HepG2 (cell line): ENCODE data around the gene MRPS11. TPM values are rescaled to one million over a fixed set of nuclear protein-coding genes. Genes with fewer than 3 reads are reported as not detected.

Experiments
- GZF1 ChIP-seq: sonication (generic); formaldehyde crosslinking; IDR thresholded peaks from 2 replicates; pipeline ENCODE4 v1.5.1; 2020; ENCODE audit warnings: mild to moderate bottlenecking, missing genetic modification reagents
- KDM5B ChIP-seq: sonication (generic); formaldehyde crosslinking; IDR thresholded peaks from 2 replicates; pipeline ENCODE4 v1.4.0; 2020; ENCODE audit warnings: missing genetic modification reagents, mild to moderate bottlenecking, borderline replicate concordance
- NR2F6 ChIP-seq, 2 experiments: IDR thresholded peaks; 2 replicates each; pipeline ENCODE4 v1.6.1; 2016; ENCODE audit warnings: antibody characterized with exemption in 1 of 2, mild to moderate bottlenecking in 1 of 2
- THYN1 ChIP-seq: sonication (generic); formaldehyde crosslinking; IDR thresholded peaks from 2 replicates; pipeline ENCODE4 v1.8.1; 2023; ENCODE audit warnings: low read depth, mild to moderate bottlenecking, moderate library complexity, missing genetic modification reagents, borderline replicate concordance
- TSC22D2 ChIP-seq: sonication (generic); formaldehyde crosslinking; IDR thresholded peaks from 2 replicates; pipeline ENCODE4 v1.5.1; 2020; ENCODE audit warnings: missing genetic modification reagents, mild to moderate bottlenecking, borderline replicate concordance
- ZC3H4 ChIP-seq: sonication (generic); formaldehyde crosslinking; IDR thresholded peaks from 2 replicates; pipeline ENCODE4 v1.4.0; 2020; ENCODE audit warnings: missing genetic modification reagents, borderline replicate concordance
- ZNF331 ChIP-seq: sonication (generic); formaldehyde crosslinking; IDR thresholded peaks from 2 replicates; pipeline ENCODE4 v1.4.0; 2020; ENCODE audit warnings: missing genetic modification reagents
- ZNF34 ChIP-seq: sonication (generic); formaldehyde crosslinking; IDR thresholded peaks from 2 replicates; pipeline ENCODE4 v1.4.0; 2020; ENCODE audit warnings: mild to moderate bottlenecking, missing genetic modification reagents, borderline replicate concordance
- ZNF513 ChIP-seq: sonication (generic); formaldehyde crosslinking; conservative IDR thresholded peaks from 2 replicates; pipeline ENCODE4 v1.5.0; 2020; ENCODE audit warnings: missing genetic modification reagents
- ZNF598 ChIP-seq: sonication (generic); formaldehyde crosslinking; IDR thresholded peaks from 2 replicates; pipeline ENCODE4 v1.5.1; 2020; ENCODE audit warnings: mild to moderate bottlenecking, missing genetic modification reagents, borderline replicate concordance
- ZNF782 ChIP-seq: sonication (generic); formaldehyde crosslinking; IDR thresholded peaks from 2 replicates; pipeline ENCODE4 v1.4.0; 2020; ENCODE audit warnings: missing genetic modification reagents, mild to moderate bottlenecking, borderline replicate concordance
- ZNF788 ChIP-seq: sonication (generic); formaldehyde crosslinking; IDR thresholded peaks from 2 replicates; pipeline ENCODE4 v1.5.0; 2020; ENCODE audit warnings: mild to moderate bottlenecking, missing genetic modification reagents, borderline replicate concordance
- polyA plus RNA-seq, 8 experiments: library from polyadenylated mRNA; depleted of rRNA in 3 of 8; stranded (reverse) in 7 of 8; unstranded in 1 of 8; fragments of >200 nt; fragmentation: Illumina TruSeq in 4 of 8; extraction: Trizol in 4 of 8; gene quantifications; 2 replicates each; pipeline versions ENCODE4 v1.2.1 to v1.2.3, GENCODE V29; 2011 to 2016; ENCODE audit warnings: low read depth in 4 of 8, missing spikeins in 1 of 8, mixed read lengths in 1 of 8; ENCODE audit not compliant: insufficient read depth in 1 of 8
- total RNA-seq, 5 experiments: library from RNA; depleted of rRNA; stranded (reverse); fragments of >200 nt; fragmentation: Illumina TruSeq; extraction: Trizol; gene quantifications; 2 replicates each; pipeline ENCODE4 v1.2.3, GENCODE V29; 2016; ENCODE audit warnings: low read depth in 1 of 5
- TF ChIP-seq, protein P1 (sequence below): sonication (generic); formaldehyde crosslinking; IDR thresholded peaks from 2 replicates; pipeline ENCODE4 v1.4.0; 2020; ENCODE audit warnings: mild to moderate bottlenecking, missing genetic modification reagents
- TF ChIP-seq, protein P2 (sequence below): sonication (generic); formaldehyde crosslinking; IDR thresholded peaks from 2 replicates; pipeline ENCODE4 v1.5.0; 2020; ENCODE audit warnings: missing genetic modification reagents
- TF ChIP-seq, protein P3 (sequence below): sonication (generic); formaldehyde crosslinking; IDR thresholded peaks from 2 replicates; pipeline ENCODE4 v1.4.0; 2020; ENCODE audit warnings: missing genetic modification reagents, mild to moderate bottlenecking, borderline replicate concordance

MRPS11 gene
- total and polyA plus RNA-seq, 2 of the 13 experiments (the other 11 are each of a cell fraction or from before 2014, with no cell fraction given): 50.1 to 72.7 TPM

- TF ChIP-seq, protein P1, sequence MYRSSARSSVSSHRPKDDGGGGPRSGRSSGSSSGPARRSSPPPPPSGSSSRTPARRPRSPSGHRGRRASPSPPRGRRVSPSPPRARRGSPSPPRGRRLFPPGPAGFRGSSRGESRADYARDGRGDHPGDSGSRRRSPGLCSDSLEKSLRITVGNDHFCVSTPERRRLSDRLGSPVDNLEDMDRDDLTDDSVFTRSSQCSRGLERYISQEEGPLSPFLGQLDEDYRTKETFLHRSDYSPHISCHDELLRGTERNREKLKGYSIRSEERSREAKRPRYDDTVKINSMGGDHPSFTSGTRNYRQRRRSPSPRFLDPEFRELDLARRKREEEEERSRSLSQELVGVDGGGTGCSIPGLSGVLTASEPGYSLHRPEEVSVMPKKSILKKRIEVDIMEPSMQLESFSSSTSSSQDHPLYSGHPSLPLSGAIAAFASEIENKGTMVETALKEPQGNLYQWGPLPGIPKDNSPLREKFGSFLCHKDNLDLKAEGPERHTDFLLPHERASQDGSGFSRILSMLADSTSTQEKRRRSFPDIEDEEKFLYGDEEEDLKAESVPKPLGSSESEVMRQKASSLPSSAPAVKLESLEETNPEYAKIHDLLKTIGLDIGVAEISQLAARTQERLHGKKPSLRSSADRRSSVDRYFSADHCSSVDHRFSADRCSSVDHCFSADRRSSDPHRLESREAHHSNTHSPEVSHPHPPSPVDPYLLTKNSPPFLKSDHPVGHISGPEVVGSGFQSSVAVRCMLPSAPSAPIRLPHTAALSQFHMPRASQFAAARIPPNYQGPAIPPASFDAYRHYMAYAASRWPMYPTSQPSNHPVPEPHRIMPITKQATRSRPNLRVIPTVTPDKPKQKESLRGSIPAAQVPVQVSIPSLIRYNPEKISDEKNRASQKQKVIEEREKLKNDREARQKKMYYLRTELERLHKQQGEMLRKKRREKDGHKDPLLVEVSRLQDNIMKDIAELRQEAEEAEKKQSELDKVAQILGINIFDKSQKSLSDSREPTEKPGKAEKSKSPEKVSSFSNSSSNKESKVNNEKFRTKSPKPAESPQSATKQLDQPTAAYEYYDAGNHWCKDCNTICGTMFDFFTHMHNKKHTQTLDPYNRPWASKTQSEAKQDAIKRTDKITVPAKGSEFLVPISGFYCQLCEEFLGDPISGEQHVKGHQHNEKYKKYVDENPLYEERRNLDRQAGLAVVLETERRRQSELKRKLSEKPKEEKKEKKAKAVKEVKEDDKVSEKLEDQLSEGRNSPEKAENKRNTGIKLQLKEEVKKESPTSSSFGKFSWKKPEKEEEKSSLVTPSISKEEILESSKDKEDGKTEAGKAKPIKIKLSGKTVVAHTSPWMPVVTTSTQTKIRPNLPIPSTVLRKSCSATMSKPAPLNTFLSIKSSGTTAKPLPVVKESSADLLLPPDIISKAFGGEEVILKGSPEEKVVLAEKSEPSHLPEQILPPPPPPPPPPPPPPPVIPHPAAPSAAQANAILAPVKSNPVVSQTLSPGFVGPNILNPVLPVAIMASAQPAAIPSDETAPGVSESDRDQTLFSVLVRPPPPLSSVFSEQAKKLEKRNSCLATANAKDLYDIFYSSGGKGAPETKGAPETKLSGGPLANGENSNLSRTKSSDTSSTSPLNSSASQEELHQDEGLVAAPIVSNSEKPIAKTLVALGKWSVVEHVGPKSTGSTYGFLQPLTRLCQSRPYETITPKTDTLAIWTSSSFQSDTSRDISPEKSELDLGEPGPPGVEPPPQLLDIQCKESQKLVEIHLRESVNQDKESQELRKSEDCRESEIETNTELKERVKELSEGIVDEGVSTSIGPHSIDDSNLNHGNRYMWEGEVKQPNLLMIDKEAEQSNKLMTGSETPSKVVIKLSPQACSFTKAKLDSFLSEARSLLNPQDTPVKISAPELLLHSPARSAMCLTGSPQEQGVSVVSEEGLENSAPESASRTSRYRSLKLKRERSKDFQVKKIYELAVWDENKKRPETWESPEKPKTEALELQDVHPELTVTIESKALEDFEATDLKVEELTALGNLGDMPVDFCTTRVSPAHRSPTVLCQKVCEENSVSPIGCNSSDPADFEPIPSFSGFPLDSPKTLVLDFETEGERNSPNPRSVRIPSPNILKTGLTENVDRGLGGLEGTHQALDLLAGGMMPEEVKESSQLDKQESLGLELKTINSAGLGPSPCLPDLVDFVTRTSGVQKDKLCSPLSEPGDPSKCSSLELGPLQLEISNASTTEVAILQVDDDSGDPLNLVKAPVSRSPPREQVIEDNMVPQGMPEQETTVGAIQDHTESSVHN (CRISPR knock-in tag): no peak
- no peak for TF ChIP-seq TSC22D2 (CRISPR knock-in tag)
- TF ChIP-seq, protein P2, sequence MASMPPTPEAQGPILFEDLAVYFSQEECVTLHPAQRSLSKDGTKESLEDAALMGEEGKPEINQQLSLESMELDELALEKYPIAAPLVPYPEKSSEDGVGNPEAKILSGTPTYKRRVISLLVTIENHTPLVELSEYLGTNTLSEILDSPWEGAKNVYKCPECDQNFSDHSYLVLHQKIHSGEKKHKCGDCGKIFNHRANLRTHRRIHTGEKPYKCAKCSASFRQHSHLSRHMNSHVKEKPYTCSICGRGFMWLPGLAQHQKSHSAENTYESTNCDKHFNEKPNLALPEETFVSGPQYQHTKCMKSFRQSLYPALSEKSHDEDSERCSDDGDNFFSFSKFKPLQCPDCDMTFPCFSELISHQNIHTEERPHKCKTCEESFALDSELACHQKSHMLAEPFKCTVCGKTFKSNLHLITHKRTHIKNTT: no peak
- TF ChIP-seq, protein P3, sequence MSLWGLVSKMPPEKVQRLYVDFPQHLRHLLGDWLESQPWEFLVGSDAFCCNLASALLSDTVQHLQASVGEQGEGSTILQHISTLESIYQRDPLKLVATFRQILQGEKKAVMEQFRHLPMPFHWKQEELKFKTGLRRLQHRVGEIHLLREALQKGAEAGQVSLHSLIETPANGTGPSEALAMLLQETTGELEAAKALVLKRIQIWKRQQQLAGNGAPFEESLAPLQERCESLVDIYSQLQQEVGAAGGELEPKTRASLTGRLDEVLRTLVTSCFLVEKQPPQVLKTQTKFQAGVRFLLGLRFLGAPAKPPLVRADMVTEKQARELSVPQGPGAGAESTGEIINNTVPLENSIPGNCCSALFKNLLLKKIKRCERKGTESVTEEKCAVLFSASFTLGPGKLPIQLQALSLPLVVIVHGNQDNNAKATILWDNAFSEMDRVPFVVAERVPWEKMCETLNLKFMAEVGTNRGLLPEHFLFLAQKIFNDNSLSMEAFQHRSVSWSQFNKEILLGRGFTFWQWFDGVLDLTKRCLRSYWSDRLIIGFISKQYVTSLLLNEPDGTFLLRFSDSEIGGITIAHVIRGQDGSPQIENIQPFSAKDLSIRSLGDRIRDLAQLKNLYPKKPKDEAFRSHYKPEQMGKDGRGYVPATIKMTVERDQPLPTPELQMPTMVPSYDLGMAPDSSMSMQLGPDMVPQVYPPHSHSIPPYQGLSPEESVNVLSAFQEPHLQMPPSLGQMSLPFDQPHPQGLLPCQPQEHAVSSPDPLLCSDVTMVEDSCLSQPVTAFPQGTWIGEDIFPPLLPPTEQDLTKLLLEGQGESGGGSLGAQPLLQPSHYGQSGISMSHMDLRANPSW (CRISPR knock-in tag): no peak
- TF ChIP-seq KDM5B (CRISPR knock-in tag): no peak
- TF ChIP-seq ZNF513 (CRISPR knock-in tag): no peak
- peak; percentile 58; the same call in 1 of the 2 replicates for TF ChIP-seq ZC3H4
- TF ChIP-seq ZNF788 (CRISPR knock-in tag): no peak
- TF ChIP-seq ZNF34 (CRISPR knock-in tag): no peak
- TF ChIP-seq NR2F6 (IDR thresholded peaks at IDR 0.05): peak; percentile 96
- TF ChIP-seq NR2F6 (CRISPR knock-in tag; IDR thresholded peaks at IDR 0.05): peak; percentile 95
- TF ChIP-seq ZNF598 (CRISPR knock-in tag): no peak
- no peak for TF ChIP-seq THYN1 (CRISPR knock-in tag)
- no peak for TF ChIP-seq ZNF782
- no peak for TF ChIP-seq GZF1 (CRISPR knock-in tag)
- 0 out of 2 replicates have a peak, but pooled peaks have one; percentile 65 for TF ChIP-seq ZNF331 (CRISPR knock-in tag)
These were observed 1.8 kb upstream of the MRPS11 start (continued) for GRCh38 chr15:88465633-88466224.
